GM10847 (cell line): ENCODE data around the gene NASP.

Experiments
- POLR2A ChIP-seq: IDR thresholded peaks from 2 replicates; pipeline ENCODE4 v1.6.1; 2011; ENCODE audit not compliant: insufficient read length; ENCODE audit errors: extremely low read depth

The NASP gene, protein sequence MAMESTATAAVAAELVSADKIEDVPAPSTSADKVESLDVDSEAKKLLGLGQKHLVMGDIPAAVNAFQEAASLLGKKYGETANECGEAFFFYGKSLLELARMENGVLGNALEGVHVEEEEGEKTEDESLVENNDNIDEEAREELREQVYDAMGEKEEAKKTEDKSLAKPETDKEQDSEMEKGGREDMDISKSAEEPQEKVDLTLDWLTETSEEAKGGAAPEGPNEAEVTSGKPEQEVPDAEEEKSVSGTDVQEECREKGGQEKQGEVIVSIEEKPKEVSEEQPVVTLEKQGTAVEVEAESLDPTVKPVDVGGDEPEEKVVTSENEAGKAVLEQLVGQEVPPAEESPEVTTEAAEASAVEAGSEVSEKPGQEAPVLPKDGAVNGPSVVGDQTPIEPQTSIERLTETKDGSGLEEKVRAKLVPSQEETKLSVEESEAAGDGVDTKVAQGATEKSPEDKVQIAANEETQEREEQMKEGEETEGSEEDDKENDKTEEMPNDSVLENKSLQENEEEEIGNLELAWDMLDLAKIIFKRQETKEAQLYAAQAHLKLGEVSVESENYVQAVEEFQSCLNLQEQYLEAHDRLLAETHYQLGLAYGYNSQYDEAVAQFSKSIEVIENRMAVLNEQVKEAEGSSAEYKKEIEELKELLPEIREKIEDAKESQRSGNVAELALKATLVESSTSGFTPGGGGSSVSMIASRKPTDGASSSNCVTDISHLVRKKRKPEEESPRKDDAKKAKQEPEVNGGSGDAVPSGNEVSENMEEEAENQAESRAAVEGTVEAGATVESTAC

GRCh38 chr1:45583666-45584350 is at the start of gene NASP:
TSS of gene NASP (plus strand) at chr1:45584041. CDS start at chr1:45584147, 106 bp downstream.
- peak; percentile 98 for TF ChIP-seq POLR2A

DNA sequence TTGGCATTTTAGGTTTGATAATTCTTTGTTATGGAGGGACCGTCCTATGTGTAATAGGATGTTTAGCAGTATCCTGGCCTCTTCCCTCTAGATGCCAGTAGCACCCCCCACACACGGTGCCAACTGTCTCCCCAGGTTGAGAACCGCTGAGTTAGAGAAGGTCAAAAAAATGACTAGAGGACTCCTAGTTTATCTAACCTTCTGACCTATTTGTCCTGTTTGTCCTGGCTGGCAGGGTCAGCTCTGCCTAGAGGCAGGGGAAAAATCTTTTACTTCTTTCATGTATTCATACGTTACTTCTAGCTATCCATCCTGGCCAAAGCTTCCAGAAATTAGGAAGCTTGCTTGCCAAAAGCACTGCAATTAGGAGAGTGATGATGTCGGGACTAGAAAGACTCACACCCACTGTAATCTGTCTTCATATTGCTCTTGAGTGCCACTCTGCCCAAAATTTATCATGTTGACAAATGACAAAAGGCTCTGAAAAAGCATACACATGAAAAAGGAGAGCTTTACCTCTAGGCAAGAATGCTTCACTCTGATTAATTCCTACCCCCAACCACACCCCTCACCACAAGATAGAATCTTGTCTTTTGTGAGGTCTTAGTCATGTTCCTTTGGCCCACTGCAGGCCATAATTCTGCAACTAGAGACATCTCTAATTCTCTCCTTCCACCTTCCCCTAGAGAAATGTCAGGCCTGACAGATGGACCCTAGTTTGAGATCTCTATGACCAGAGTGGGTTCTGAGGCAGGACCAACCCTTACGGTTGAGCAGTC is 47.7 kb upstream of the NASP start:
- no peak for TF ChIP-seq POLR2A

GRCh38 chr1:45536886-45537285 is 47.0 kb upstream of the NASP start:
- TF ChIP-seq POLR2A, result no peak

GRCh38 chr1:45541193-45541592 is 42.6 kb upstream of the NASP start:
- TF ChIP-seq POLR2A, result no peak

GRCh38 chr1:45542591-45542990 is 41.2 kb upstream of the NASP start:
- no peak for TF ChIP-seq POLR2A

GRCh38 chr1:45543581-45544417 is 40.0 kb upstream of the NASP start:
- no peak for TF ChIP-seq POLR2A

GRCh38 chr1:45544530-45544929 is 39.3 kb upstream of the NASP start:
- TF ChIP-seq POLR2A, result no peak

- no peak for TF ChIP-seq POLR2A
Measured at GRCh38 chr1:45545019-45545493, 38.8 kb upstream of the NASP start.

DNA sequence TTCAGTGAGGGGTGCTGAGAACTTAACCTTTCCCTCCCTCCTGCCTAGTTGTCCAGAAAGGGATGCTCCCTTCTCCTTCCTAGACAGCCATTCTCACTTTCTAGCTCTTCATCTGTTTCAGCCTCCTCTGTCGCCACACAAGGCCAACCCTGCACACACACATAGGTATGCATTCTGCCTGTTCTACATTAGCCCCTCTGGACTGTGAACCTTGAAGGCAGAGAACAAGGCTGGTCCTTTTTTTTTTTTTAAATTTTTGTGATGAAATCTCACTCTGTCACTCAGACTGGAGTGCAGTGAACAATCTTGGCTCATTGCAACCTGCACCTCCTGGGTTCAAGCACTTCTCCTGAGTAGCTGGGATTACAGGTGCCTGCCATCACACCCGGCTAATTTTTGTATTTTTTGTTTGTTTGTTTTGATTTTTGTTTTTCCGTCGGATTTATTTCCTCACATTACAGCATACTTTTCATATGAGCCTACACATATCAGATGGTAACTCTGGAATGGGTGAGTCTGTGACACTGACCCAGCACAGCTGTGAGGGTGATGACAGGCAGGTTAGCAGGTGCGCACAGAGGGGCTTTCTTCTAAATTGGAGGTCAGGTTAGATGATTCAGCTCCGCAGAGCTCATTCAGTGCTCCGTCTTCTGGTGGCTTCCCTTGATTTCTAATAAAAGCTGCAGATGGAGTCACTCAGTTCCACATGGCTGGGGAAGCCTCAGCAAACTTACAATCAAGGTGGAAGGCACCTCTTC is 38.1 kb upstream of the NASP start:
- no peak for TF ChIP-seq POLR2A

- TF ChIP-seq POLR2A, result peak; percentile 80
Measured at GRCh38 chr1:45550401-45551351, 33.2 kb upstream of the NASP start, which contains the start of gene AKR1A1. TSS of gene AKR1A1 (plus strand) at chr1:45550826. CDS start at chr1:45561795, 10,969 bp downstream.

DNA sequence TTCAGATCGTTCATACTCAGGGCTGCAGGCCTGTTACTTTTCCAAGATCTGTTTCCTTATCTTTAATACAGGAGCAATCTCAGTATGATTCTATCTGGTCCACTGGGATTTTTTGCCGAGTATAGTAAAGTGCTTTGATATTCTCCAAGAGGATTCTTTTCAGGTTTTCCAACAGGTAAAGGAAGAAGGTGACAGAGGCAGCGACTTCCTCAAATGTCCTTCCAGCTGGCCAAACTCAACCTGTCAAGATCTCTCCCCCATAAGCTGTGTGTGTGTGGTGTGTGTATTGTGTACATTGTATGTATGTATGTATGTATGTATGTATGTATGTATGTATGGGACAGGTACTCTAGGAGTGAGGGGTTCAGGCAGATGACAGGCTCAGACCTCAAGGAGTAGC is 32.2 kb upstream of the NASP start:
- no peak for TF ChIP-seq POLR2A

DNA sequence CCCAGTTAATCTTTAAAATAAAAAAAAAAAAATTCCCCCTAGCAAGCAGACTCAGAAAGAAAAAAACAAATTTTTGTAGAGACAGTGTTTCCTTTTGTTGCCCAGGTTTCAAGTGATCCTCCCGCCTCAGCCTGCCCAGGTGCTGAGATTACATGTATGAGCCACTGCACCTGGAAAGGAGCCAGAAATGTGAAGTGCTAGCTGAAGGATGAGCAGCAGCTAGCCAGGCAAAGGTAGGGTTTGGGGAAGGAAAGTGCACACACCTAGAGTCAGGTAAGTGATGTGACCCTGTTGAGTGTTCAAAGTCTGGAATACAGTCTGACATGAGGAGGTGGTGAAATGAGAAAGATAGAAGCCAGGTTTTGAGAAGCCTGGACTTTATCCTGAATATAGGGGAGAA is 31.5 kb upstream of the NASP start:
- no peak for TF ChIP-seq POLR2A
